Spleen (tissue), 11 donors: ENCODE measurements around the gene CNTF. TPM values are rescaled to one million over a fixed set of nuclear protein-coding genes. Genes with fewer than 3 reads are reported as not detected.

ENCODE experiments used
- DNase-seq: peaks from one replicate; pipeline ENCODE4 v3.0.0-alpha.2; 2020
- H3K27ac ChIP-seq, 8 donors: fragments of 200-600 bp; sonication (generic) in 7 of 8; 1 replicate in 4 of 8; 2 replicates in 4 of 8; pipeline versions ENCODE4 v1.5.0 to v1.8.0; 2016 to 2021; ENCODE audit warnings: inconsistent platforms in 4 of 8, mild to moderate bottlenecking in 4 of 8, moderate library complexity in 1 of 8
- H3K27me3 ChIP-seq, 7 donors: fragments of 200-600 bp; sonication (generic) in 6 of 7; replicated peaks in 1 of 7; 1 replicate in 4 of 7; 2 replicates in 3 of 7; pipeline versions ENCODE4 v1.5.0 to v1.8.0; 2016 to 2021; ENCODE audit warnings: inconsistent platforms in 3 of 7, mild to moderate bottlenecking in 1 of 7
- H3K36me3 ChIP-seq, 6 donors: fragments of 200-600 bp; sonication (generic) in 5 of 6; 1 replicate in 4 of 6; 2 replicates in 2 of 6; pipeline versions ENCODE4 v1.5.0 to v1.8.0; 2016 to 2021; ENCODE audit warnings: inconsistent platforms in 2 of 6
- H3K4me1 ChIP-seq, 6 donors: fragments of 200-600 bp; sonication (generic) in 5 of 6; 1 replicate in 3 of 6; 2 replicates in 3 of 6; pipeline versions ENCODE4 v1.5.0 to v1.8.0; 2016 to 2021; ENCODE audit warnings: inconsistent platforms in 3 of 6
- H3K4me3 ChIP-seq, 8 donors: fragments of 200-600 bp; sonication (generic) in 7 of 8; 1 replicate in 4 of 8; 2 replicates in 4 of 8; pipeline versions ENCODE4 v1.5.0 to v1.8.0; 2016 to 2021; ENCODE audit warnings: inconsistent platforms in 4 of 8, mild to moderate bottlenecking in 4 of 8, moderate library complexity in 2 of 8
- H3K9me3 ChIP-seq, 8 donors: fragments of 200-600 bp; sonication (generic) in 7 of 8; 1 replicate in 4 of 8; 2 replicates in 4 of 8; pipeline versions ENCODE4 v1.5.0 to v1.8.0; 2016 to 2021; ENCODE audit warnings: inconsistent platforms in 4 of 8
- POLR2A ChIP-seq, 3 donors: fragments of 450-650 bp; IDR thresholded peaks; one replicate each; pipeline ENCODE4 v1.5.1; 2017; ENCODE audit warnings: antibody characterized with exemption in 3 of 3, mild to moderate bottlenecking in 1 of 3
- POLR2AphosphoS5 ChIP-seq, 3 donors: sonication (generic); formaldehyde crosslinking; IDR thresholded peaks; one replicate each; pipeline ENCODE4 v1.5.1; 2017; ENCODE audit warnings: antibody characterized with exemption in 3 of 3
- WGBS, 5 donors: extraction: QIAGEN DNeasy Blood & Tissue Kit in 3 of 5; methylation state at CpG; one replicate each; pipeline versions ENCODE4 v1.1.5 to v1.1.7; 2013 to 2018; 5-methylcytosine and 5-hydroxymethylcytosine counted together
- intact Hi-C: fragments of 100-400 bp; cut with DNase I; formaldehyde crosslinking; loops from one replicate; pipeline ENCODE4 v1.15.0; 2023; ENCODE audit warnings: low total_unique reads
- polyA plus RNA-seq, 3 donors: library from polyadenylated mRNA; stranded (reverse); fragments of 200-250 nt; gene quantifications; one replicate each; pipeline ENCODE4 v1.2.1, GENCODE V29; 2013
- total RNA-seq, 7 donors: library from RNA; depleted of rRNA in 3 of 7; stranded (reverse); fragments of >200 nt in 3 of 7; fragmentation: NEBNext Ultra II Directional in 4 of 7; extraction: Animal tissue kit (Norgen Biotek cat#: 25700) in 4 of 7; gene quantifications; one replicate each; pipeline versions ENCODE4 v1.1.0 to v1.2.1, GENCODE V29; 2016 to 2021
- TF ChIP-seq, protein P1 (sequence below), 11 experiments: fragments of 200-600 bp in 7 of 11; fragments of 450-650 bp in 4 of 11; sonication (generic) in 4 of 11; IDR thresholded peaks in 8 of 11; conservative IDR thresholded peaks in 3 of 11; 1 replicate in 7 of 11; 2 replicates in 4 of 11; pipeline versions ENCODE4 v1.4.0 to v1.8.0; 2016 to 2021; ENCODE audit warnings: antibody characterized with exemption in 11 of 11, inconsistent platforms in 4 of 11, mild to moderate bottlenecking in 1 of 11
- donor health status: healthy with polysubstance abuse.
- donor health status: DM: no; HTN: no; CAD: no; lungs with moderate emphysema.
- donor health status: DM: no; HTN: no; CAD: no.
- donor health status: Bipolar disorder and iron deficiency.
- donor health status: healthy.
- donor health status: DM: no; HTN: no; CAD: no.
- donor health status: DM: yes; HTN: yes; CAD: no.

CNTF gene
- total and polyA plus RNA-seq, 10 donors = 0.09 to 3.7 (median 1.4) TPM

- WGBS, 5 donors = 35 to 76% (median 60%) methylated on average over 2 of the region's 2 CpGs
- Histone ChIP-seq H3K4me1 (no peaks in the 10 kb centered on the region), H3K9me3 (peaks cover 0 to 25% (median 14%) of the 10 kb centered on the region in 8 donors), H3K27me3 (no peaks in the 10 kb centered on the region), H3K4me3 (no peak overlapping the region), H3K36me3 (no peaks in the 10 kb centered on the region), H3K27ac (no peak overlapping the region)
- TF ChIP-seq POLR2AphosphoS5 (IDR thresholded peaks at IDR 0.05) (no peak), POLR2A (IDR thresholded peaks at IDR 0.05) (no peak)
- TF ChIP-seq, protein P1, sequence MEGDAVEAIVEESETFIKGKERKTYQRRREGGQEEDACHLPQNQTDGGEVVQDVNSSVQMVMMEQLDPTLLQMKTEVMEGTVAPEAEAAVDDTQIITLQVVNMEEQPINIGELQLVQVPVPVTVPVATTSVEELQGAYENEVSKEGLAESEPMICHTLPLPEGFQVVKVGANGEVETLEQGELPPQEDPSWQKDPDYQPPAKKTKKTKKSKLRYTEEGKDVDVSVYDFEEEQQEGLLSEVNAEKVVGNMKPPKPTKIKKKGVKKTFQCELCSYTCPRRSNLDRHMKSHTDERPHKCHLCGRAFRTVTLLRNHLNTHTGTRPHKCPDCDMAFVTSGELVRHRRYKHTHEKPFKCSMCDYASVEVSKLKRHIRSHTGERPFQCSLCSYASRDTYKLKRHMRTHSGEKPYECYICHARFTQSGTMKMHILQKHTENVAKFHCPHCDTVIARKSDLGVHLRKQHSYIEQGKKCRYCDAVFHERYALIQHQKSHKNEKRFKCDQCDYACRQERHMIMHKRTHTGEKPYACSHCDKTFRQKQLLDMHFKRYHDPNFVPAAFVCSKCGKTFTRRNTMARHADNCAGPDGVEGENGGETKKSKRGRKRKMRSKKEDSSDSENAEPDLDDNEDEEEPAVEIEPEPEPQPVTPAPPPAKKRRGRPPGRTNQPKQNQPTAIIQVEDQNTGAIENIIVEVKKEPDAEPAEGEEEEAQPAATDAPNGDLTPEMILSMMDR (IDR thresholded peaks at IDR 0.05 in 8 of 11, conservative IDR thresholded peaks at IDR 0.05 in 3 of 11) = no peak
- DNase-seq = no peak
- intact Hi-C loops = no loop called here
Observed at GRCh38 chr11:58647141-58647699, 24.8 kb downstream of the CNTF start.

DNA sequence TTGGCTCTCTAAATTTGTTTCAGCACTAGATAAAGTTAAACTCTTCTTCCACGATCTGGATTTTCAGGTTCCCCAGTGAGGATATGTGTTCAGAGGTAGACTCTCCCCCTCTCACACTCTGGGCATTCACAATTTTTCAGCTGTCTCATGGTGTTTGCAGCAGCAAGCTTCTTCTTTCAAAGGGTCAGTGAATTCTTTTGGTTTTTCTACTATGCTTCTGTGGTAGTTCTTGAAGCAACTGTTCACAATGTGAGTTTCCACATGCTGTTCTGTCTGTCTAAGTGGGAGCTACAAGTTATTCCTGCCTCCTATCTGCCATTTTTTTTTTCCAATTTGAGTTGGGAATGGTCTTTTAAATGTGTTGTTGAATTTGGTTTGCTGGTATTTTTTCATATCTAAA lies 25.4 kb downstream of the CNTF start:
- intact Hi-C loops = no loop called here
- no peak overlapping the region for H3K27ac ChIP-seq
- 69 to 88% (median 88%) methylated on average over 1 of the region's 1 CpG for WGBS, 5 donors
- H3K4me3 ChIP-seq = no peak overlapping the region
- no peaks in the 10 kb centered on the region for H3K27me3 ChIP-seq
- H3K9me3 ChIP-seq = peaks cover 0 to 25% (median 14%) of the 10 kb centered on the region in 8 donors
- TF ChIP-seq POLR2A (IDR thresholded peaks at IDR 0.05) = no peak
- TF ChIP-seq, protein P1 (IDR thresholded peaks at IDR 0.05 in 8 of 11, conservative IDR thresholded peaks at IDR 0.05 in 3 of 11) = no peak
- no peak for TF ChIP-seq POLR2AphosphoS5 (IDR thresholded peaks at IDR 0.05)
- H3K4me1 ChIP-seq = no peaks in the 10 kb centered on the region
- DNase-seq = no peak
- no peaks in the 10 kb centered on the region for H3K36me3 ChIP-seq

GRCh38 chr11:58649623-58650022 lies 27.2 kb downstream of the CNTF start:
- Histone ChIP-seq H3K4me3 (no peak overlapping the region), H3K27ac (no peak overlapping the region), H3K27me3 (no peaks in the 10 kb centered on the region), H3K9me3 (peaks cover 0 to 25% (median 14%) of the 10 kb centered on the region in 8 donors), H3K36me3 (no peaks in the 10 kb centered on the region), H3K4me1 (peaks cover 0 to 5% (median 0%) of the 10 kb centered on the region in 6 donors)
- TF ChIP-seq POLR2AphosphoS5 (IDR thresholded peaks at IDR 0.05) (no peak), POLR2A (IDR thresholded peaks at IDR 0.05) (no peak)
- TF ChIP-seq, protein P1 (IDR thresholded peaks at IDR 0.05 in 8 of 11, conservative IDR thresholded peaks at IDR 0.05 in 3 of 11) = no peak
- no peak for DNase-seq
- intact Hi-C loops = loop anchor here (5.0 to 10.0 kb wide), 2 partner anchors 138 to 485 kb away; no protein-coding TSS in a partner anchor

- DNase-seq = no peak
- peaks cover 0 to 19% (median 10%) of the 10 kb centered on the region in 8 donors for H3K9me3 ChIP-seq
- peaks cover 0 to 5% (median 0%) of the 10 kb centered on the region in 6 donors for H3K4me1 ChIP-seq
- H3K4me3 ChIP-seq = no peak overlapping the region
- H3K27ac ChIP-seq = no peak overlapping the region
- 64 to 93% (median 70%) methylated on average over 1 of the region's 1 CpG for WGBS, 5 donors
- TF ChIP-seq POLR2AphosphoS5 (IDR thresholded peaks at IDR 0.05) = no peak
- no peak for TF ChIP-seq POLR2A (IDR thresholded peaks at IDR 0.05)
- TF ChIP-seq, protein P1 (IDR thresholded peaks at IDR 0.05 in 8 of 11, conservative IDR thresholded peaks at IDR 0.05 in 3 of 11) = no peak
- intact Hi-C loops = loop anchor here (5.0 to 10.0 kb wide), 2 partner anchors 137 to 484 kb away; no protein-coding TSS in a partner anchor
- H3K27me3 ChIP-seq = no peaks in the 10 kb centered on the region
- no peaks in the 10 kb centered on the region for H3K36me3 ChIP-seq
Observed at GRCh38 chr11:58650496-58650895, 28.0 kb downstream of the CNTF start.
